GM13977 (cell line): Measurements from ENCODE around the gene ROBO3.

ENCODE experiments used
- DNase-seq: peaks from one replicate; pipeline ENCODE4 v3.0.0; 2012; ENCODE audit warnings: low spot score
- in situ Hi-C: fragments of 300-500 bp; cut with MboI; formaldehyde crosslinking; loops from one replicate; pipeline ENCODE4 v1.12.0; 2022; ENCODE audit warnings: low sequenced_read_pairs, low pct_unique_long_range_greater_than_20kb, mixed read lengths, inconsistent platforms; ENCODE audit not compliant: unreplicated experiment
- TF ChIP-seq, protein P1 (sequence below): IDR thresholded peaks from 2 replicates; pipeline ENCODE4 v1.5.1; 2012; ENCODE audit warnings: mild to moderate bottlenecking, control low read depth; ENCODE audit not compliant: insufficient read depth; ENCODE audit errors: extremely low read depth, missing control alignments

ROBO3 gene

DNA sequence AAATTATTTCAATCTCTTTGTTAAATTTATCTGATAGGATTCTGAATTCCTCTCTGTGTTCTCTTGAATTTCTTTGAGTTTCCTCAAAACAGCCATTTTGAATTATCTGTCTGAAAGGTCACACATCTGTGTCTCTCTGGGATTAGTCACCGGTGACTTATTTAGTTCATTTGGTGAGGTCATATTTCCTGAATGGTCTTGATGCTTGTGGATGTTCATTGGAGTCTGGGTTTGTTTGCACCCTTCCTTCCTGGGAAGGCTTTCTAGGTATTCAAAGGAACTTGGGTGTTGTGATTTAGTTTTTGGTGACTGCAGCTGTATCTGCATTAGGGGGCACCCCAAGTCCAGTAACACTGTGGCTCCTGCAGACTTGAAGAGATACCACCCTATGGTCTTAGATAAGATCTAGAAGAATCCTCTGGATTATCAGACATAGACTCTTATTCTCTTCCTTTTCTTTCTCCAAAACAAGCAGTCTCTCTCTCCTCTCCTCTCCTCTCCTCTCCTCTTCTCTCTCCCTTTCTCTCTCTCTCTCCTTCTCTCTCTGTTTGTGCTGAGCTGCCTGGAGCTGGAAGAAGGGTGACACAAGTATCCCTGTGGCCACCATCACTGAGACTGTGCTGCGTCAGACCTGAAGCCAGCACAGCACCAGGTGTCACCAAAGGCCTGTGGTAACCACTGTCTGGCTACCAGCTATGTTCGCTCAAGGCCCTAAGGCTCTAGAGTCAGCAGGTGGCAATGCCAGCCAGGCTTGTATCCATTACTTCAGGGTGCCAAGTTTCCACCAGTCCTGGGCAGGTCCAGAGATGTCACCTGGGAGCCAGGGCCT is 50.5 kb downstream of the ROBO3 start:
- TF ChIP-seq, protein P1, sequence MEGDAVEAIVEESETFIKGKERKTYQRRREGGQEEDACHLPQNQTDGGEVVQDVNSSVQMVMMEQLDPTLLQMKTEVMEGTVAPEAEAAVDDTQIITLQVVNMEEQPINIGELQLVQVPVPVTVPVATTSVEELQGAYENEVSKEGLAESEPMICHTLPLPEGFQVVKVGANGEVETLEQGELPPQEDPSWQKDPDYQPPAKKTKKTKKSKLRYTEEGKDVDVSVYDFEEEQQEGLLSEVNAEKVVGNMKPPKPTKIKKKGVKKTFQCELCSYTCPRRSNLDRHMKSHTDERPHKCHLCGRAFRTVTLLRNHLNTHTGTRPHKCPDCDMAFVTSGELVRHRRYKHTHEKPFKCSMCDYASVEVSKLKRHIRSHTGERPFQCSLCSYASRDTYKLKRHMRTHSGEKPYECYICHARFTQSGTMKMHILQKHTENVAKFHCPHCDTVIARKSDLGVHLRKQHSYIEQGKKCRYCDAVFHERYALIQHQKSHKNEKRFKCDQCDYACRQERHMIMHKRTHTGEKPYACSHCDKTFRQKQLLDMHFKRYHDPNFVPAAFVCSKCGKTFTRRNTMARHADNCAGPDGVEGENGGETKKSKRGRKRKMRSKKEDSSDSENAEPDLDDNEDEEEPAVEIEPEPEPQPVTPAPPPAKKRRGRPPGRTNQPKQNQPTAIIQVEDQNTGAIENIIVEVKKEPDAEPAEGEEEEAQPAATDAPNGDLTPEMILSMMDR: no peak
- in situ Hi-C loops: no loop called here
- no peak for DNase-seq

DNA sequence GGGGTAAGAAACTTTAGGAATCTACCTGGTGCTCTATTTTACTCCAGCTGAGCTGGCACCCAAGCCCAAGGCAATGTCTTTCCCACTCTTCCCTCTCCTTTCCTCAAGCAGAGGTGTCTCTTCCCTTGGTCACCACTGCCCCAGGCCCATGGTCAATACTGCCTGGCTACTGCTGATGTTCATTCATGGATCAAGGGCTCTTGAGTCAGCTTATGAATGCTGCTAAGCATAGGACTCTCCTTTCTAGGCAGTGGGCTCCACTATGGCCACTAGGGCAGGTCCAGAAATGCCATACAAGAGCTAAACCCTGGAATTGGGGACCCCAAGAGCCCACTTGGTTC is 51.1 kb downstream of the ROBO3 start:
- in situ Hi-C loops: no loop called here
- TF ChIP-seq, protein P1: no peak
- no peak for DNase-seq

DNA sequence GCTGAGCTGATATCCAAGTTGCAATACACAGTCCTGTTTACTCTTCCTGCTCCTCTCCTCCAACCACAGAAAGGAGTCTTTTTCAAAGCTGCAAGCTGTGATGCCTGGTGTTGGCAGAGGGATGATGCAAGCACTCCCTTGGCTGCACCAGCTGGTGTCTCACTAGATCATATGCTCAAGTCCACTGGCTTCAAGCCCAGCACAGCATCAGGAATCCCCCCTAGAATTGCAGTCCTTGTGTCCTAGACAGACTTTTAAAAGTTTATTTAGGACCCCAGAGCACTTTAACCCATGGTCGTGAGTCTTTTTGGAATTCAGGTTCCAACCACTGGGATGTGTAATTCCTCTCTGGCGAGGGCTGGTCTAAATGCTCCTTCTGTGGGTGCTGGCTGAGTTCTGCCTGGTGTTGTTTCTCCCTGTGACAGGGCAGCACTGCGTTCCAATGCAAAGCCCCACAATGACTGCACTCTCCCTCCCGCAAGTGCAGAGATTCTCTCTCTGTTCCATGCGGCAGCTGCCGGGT is 51.9 kb downstream of the ROBO3 start:
- TF ChIP-seq, protein P1: no peak
- in situ Hi-C loops: no loop called here
- DNase-seq: no peak

DNA sequence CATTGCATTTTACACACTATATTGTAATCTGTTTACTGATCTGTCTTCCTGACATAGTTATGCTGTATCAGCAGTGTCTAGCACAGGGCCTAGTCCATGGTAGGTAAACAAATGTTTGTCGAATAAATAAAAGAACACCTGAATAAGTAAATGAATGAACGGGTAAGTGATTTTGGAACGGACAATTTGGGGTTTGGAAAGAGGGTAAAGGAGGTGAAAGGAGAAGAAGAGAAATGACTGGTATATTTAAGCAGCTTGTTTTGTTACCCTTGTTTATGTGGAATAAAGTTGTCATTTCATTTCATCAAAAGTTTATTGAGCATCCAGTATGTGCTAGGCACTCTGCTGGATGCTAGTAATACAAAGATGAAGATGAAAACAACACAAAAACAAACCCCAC is 53.7 kb downstream of the ROBO3 start, which contains the start of gene HEPN1:
HEPN1 (plus strand) TSS at position 301 of the 400 bp plus-strand sequence.
- TF ChIP-seq, protein P1: no peak
- in situ Hi-C loops: no loop called here
- no peak for DNase-seq

DNA sequence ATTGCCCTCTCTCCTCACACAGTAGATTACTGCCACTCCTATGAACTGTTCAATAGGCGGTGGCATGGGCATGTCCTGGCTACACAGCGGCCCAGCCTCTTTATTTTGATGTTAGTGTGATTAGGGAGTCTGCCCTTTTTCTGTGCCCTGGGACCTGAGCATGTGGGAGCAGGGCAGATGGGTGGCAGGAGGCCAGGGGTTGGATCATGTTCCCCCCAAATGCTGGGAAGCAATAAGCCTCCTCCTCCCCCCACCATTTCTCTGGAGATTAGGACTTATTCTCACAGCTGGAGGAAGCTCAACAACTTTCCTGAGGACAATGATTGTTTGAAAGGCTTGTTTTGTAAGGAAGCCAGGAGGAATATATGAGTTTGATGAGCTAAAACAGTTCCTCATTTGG is 54.7 kb downstream of the ROBO3 start:
- TF ChIP-seq, protein P1: no peak
- in situ Hi-C loops: no loop called here
- DNase-seq: no peak

DNA sequence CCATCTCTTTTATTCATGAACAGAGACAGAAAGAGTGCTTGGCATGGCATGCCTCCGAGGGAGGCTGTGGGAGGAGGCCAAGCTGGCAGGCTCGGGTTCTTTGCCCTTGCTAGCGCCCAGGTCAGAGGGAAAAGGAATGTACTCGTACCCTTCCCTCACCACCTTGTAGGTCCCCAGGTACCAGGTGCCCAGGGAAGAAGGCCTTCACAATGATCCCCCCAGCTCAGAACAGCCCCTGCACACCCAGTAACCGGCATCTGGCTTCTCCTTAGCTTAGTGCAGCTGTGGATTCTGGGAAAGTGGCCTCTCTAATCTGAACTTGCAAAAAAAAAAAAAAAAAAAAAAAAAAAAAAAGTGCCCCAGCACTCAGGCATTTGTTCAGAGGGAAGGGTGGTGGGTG is 55.1 kb downstream of the ROBO3 start:
- TF ChIP-seq, protein P1: no peak
- in situ Hi-C loops: no loop called here
- no peak for DNase-seq
